ENCODE results near the gene OAF. TPM values are rescaled to one million over a fixed set of nuclear protein-coding genes. Genes with fewer than 3 reads are reported as not detected.

The OAF gene
- polyA plus RNA-seq, 1 experiment = 47.5 TPM

GRCh38 chr11:120184371-120184945 lies 26.4 kb upstream of the OAF start:
- Histone ChIP-seq H3K4me3 (ENCODE audit: low read depth, low read length) (no peak overlapping the region), H3K36me3 (ENCODE audit: control insufficient read depth, insufficient read depth, low read length) (no peaks in the 10 kb centered on the region), H3K27me3 (ENCODE audit: control insufficient read depth, insufficient read depth, low read length) (peaks cover 2% of the 10 kb centered on the region)
- CTCF ChIA-PET = interaction anchor here (0.8 to 8.2 kb wide), 2 partner anchors 10 to 14 kb away, joined by 3 to 63 read pairs; no protein-coding TSS in a partner anchor
- TF ChIP-seq, protein P1, sequence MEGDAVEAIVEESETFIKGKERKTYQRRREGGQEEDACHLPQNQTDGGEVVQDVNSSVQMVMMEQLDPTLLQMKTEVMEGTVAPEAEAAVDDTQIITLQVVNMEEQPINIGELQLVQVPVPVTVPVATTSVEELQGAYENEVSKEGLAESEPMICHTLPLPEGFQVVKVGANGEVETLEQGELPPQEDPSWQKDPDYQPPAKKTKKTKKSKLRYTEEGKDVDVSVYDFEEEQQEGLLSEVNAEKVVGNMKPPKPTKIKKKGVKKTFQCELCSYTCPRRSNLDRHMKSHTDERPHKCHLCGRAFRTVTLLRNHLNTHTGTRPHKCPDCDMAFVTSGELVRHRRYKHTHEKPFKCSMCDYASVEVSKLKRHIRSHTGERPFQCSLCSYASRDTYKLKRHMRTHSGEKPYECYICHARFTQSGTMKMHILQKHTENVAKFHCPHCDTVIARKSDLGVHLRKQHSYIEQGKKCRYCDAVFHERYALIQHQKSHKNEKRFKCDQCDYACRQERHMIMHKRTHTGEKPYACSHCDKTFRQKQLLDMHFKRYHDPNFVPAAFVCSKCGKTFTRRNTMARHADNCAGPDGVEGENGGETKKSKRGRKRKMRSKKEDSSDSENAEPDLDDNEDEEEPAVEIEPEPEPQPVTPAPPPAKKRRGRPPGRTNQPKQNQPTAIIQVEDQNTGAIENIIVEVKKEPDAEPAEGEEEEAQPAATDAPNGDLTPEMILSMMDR (IDR thresholded peaks at IDR 0.05; ENCODE audit: insufficient read depth, low read depth, low read length) = no peak
- POLR2A ChIA-PET = no interaction called here
- DNase-seq (ENCODE audit: low read depth) = no peak

DNA sequence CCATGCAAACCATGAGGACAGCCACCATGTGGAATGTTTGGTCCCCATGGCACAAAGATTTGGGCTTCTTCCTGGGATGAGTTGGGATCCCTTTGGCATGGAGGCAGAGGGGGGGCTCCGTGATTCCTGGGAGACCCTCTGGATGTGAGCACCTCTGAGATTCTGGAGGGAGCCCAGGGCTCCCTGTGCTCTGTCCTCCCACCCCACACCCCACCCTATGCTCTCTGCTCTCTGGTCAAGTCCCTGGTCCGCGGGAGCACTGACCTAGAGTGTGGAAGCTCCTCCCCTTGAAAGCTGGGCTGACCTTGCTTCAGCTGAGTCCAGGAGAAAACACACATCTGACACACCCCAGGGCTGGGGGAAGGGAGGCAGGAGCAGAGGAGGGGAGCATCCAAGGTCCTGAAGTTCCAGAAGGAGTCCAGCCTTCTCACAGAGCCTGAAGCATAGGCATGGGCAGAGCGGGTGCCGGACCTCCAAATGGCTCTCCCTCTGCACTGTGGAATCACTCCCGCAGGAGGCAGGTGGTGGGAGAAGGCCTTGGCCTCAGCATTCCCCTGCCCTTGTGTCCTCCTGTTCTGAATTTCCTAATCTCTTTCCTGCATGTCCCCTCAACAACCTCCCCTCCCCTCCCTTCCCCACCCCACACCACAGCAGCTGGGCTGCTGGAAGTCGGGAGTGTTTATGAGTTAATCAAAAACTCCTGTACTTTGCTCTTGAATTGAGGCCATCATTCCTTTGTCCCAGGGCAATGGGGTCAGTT lies 25.7 kb upstream of the OAF start:
- H3K36me3 ChIP-seq (ENCODE audit: control insufficient read depth, insufficient read depth, low read length) = no peaks in the 10 kb centered on the region
- H3K27me3 ChIP-seq (ENCODE audit: control insufficient read depth, insufficient read depth, low read length) = peaks cover 4% of the 10 kb centered on the region
- ChIA-PET CTCF (interaction anchor here (0.8 to 1.6 kb wide), 4 partner anchors 9 to 121 kb away, joined by 3 read pairs; no protein-coding TSS in a partner anchor), POLR2A (no interaction called here)
- no peak for DNase-seq (ENCODE audit: low read depth)
- TF ChIP-seq, protein P1 (IDR thresholded peaks at IDR 0.05; ENCODE audit: insufficient read depth, low read depth, low read length) = no peak
- H3K4me3 ChIP-seq (ENCODE audit: low read depth, low read length) = no peak overlapping the region

DNA sequence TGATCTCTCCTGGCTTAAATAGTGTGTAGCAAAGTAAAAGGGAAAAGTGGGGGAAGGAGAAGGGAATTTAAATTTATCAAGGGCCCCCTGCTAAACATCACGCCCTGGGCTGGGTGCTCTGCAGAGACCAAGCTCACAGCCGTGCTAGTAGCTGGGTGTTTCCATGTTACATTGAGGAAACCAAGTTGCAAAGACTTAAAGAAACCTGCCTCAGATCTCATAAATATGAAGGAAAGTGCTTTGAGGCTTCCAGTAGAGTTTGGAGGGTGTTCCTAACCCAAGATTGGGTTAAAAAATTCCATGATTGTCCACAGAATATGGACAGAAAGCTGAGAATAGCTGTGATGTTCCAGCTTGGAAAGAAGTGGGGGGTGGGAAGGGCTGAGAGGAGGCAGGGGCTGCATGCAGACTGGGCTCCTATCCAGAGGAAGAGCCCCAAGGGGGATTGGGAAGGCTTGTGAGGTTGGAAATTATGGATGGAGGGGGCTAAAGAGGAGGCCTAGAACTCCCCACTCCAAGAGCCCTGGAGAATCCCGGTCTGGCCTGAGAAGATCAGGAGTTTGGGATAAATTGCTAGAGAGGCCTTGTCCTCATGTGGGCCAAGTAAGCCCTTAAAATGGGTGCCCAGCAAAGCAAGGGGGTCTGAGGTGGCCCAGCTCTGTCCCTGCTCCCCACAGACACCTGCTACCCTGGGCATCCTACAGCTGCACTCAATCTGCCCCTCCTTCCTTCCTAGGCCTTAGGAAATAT lies 25.0 kb upstream of the OAF start:
- ChIA-PET CTCF (interaction anchor here (0.8 to 1.6 kb wide), 4 partner anchors 17 to 121 kb away, joined by 3 read pairs; no protein-coding TSS in a partner anchor), POLR2A (no interaction called here)
- H3K27me3 ChIP-seq (ENCODE audit: control insufficient read depth, insufficient read depth, low read length) = peaks cover 6% of the 10 kb centered on the region
- TF ChIP-seq, protein P1 (IDR thresholded peaks at IDR 0.05; ENCODE audit: insufficient read depth, low read depth, low read length) = no peak
- no peaks in the 10 kb centered on the region for H3K36me3 ChIP-seq (ENCODE audit: control insufficient read depth, insufficient read depth, low read length)
- DNase-seq (ENCODE audit: low read depth) = no peak
- no peak overlapping the region for H3K4me3 ChIP-seq (ENCODE audit: low read depth, low read length)

DNA sequence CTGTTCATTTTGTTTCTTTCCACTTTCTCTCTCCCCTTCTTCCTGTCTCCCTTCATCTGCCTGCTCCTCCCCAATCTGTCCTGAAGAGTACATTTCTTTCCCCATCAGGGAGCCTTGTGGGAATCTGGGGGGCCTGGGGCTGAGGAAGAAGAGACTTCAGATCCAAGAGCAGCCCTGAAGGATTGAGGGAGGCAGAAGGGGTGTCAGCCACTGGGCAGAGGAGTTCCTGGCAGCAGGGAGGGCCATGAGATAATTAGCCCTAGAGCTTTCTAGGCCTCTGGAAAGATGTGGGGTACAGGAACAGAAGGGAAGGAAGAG lies 24.4 kb upstream of the OAF start:
- Histone ChIP-seq H3K36me3 (ENCODE audit: control insufficient read depth, insufficient read depth, low read length) (no peaks in the 10 kb centered on the region), H3K27me3 (ENCODE audit: control insufficient read depth, insufficient read depth, low read length) (peaks cover 6% of the 10 kb centered on the region), H3K4me3 (ENCODE audit: low read depth, low read length) (no peak overlapping the region)
- ChIA-PET CTCF (interaction anchor here (0.8 to 1.6 kb wide), 5 partner anchors 18 to 120 kb away, joined by 3 read pairs; no protein-coding TSS in a partner anchor), POLR2A (no interaction called here)
- TF ChIP-seq, protein P1 (IDR thresholded peaks at IDR 0.05; ENCODE audit: insufficient read depth, low read depth, low read length) = no peak
- DNase-seq (ENCODE audit: low read depth) = no peak

Data from BJ (cell line).